Measurements from ENCODE around the gene LHFPL2.

- TF ChIP-seq CTCF (IDR thresholded peaks at IDR 0.05) (no peak), POLR2A (IDR thresholded peaks at IDR 0.05) (peak; percentile 0), EP300 (IDR thresholded peaks at IDR 0.05) (no peak)
These were observed 681 bp upstream of the LHFPL2 start for GRCh38 chr5:78649211-78649695.
